Liver (tissue), 3 donors: Measurements from ENCODE around the gene KCTD4.

Experiments
- FOXA1 ChIP-seq: IDR thresholded peaks from 2 replicates; pipeline ENCODE4 v1.6.1; 2016; ENCODE audit warnings: antibody characterized with exemption
- NR2F2 ChIP-seq: IDR thresholded peaks from 2 replicates; pipeline ENCODE4 v1.6.1; 2016; ENCODE audit warnings: antibody characterized with exemption
- SP1 ChIP-seq: IDR thresholded peaks from 2 replicates; pipeline ENCODE4 v1.6.1; 2018; ENCODE audit warnings: antibody characterized with exemption, mild to moderate bottlenecking
- TAF1 ChIP-seq: conservative IDR thresholded peaks from 2 replicates; pipeline ENCODE4 v1.6.1; 2016; ENCODE audit warnings: antibody characterized with exemption, mild to moderate bottlenecking
- YY1 ChIP-seq: IDR thresholded peaks from 2 replicates; pipeline ENCODE4 v1.6.1; 2016; ENCODE audit warnings: antibody characterized with exemption, mild to moderate bottlenecking
- TF ChIP-seq, protein P1 (sequence below): fragments of 150-350 bp; IDR thresholded peaks from 2 replicates; pipeline ENCODE4 v1.5.1; 2017; ENCODE audit warnings: improper control_type of control experiment, low read depth, low read length; ENCODE audit not compliant: missing input control
- TF ChIP-seq, protein P2 (sequence below): IDR thresholded peaks from 2 replicates; pipeline ENCODE4 v1.6.1; 2016; ENCODE audit warnings: antibody characterized with exemption, mild to moderate bottlenecking
- donor health status: healthy.
- donor health status: healthy.

DNA sequence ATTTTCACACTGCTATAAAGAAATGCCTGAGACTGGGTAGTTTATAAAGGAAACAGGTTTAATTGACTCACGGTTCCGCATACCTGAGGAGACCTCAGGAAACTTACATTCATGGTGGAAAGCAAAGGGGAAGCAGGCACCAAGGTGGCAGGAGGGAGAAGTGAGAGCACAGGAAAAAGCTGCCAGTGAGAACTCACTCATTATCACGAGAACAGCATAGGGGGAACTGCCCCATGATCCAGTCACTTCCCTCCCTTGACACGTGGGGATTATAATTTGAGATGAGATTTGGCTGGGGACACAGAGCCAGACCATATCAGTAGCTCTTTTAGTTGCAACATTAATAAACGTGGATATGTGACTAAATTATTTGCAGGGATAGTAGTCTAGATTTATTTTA lies 4.3 kb upstream of the KCTD4 start:
- TF ChIP-seq, protein P1, sequence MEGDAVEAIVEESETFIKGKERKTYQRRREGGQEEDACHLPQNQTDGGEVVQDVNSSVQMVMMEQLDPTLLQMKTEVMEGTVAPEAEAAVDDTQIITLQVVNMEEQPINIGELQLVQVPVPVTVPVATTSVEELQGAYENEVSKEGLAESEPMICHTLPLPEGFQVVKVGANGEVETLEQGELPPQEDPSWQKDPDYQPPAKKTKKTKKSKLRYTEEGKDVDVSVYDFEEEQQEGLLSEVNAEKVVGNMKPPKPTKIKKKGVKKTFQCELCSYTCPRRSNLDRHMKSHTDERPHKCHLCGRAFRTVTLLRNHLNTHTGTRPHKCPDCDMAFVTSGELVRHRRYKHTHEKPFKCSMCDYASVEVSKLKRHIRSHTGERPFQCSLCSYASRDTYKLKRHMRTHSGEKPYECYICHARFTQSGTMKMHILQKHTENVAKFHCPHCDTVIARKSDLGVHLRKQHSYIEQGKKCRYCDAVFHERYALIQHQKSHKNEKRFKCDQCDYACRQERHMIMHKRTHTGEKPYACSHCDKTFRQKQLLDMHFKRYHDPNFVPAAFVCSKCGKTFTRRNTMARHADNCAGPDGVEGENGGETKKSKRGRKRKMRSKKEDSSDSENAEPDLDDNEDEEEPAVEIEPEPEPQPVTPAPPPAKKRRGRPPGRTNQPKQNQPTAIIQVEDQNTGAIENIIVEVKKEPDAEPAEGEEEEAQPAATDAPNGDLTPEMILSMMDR, result no peak
- no peak for TF ChIP-seq TAF1
- TF ChIP-seq NR2F2, result no peak
- TF ChIP-seq, protein P2, sequence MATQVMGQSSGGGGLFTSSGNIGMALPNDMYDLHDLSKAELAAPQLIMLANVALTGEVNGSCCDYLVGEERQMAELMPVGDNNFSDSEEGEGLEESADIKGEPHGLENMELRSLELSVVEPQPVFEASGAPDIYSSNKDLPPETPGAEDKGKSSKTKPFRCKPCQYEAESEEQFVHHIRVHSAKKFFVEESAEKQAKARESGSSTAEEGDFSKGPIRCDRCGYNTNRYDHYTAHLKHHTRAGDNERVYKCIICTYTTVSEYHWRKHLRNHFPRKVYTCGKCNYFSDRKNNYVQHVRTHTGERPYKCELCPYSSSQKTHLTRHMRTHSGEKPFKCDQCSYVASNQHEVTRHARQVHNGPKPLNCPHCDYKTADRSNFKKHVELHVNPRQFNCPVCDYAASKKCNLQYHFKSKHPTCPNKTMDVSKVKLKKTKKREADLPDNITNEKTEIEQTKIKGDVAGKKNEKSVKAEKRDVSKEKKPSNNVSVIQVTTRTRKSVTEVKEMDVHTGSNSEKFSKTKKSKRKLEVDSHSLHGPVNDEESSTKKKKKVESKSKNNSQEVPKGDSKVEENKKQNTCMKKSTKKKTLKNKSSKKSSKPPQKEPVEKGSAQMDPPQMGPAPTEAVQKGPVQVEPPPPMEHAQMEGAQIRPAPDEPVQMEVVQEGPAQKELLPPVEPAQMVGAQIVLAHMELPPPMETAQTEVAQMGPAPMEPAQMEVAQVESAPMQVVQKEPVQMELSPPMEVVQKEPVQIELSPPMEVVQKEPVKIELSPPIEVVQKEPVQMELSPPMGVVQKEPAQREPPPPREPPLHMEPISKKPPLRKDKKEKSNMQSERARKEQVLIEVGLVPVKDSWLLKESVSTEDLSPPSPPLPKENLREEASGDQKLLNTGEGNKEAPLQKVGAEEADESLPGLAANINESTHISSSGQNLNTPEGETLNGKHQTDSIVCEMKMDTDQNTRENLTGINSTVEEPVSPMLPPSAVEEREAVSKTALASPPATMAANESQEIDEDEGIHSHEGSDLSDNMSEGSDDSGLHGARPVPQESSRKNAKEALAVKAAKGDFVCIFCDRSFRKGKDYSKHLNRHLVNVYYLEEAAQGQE, result no peak
- TF ChIP-seq SP1, result no peak
- TF ChIP-seq YY1, result no peak
- TF ChIP-seq FOXA1, result no peak
